Epithelial cell of proximal tubule (primary cell): ENCODE data around the gene EPHB2. TPM values are rescaled to one million over a fixed set of nuclear protein-coding genes. Genes with fewer than 3 reads are reported as not detected.

Experiments used
- DNase-seq: peaks from one replicate; pipeline ENCODE4 v3.0.0-alpha.2; 2011; ENCODE audit warnings: low read depth
- H3K4me3 ChIP-seq: 2 replicates; pipeline ENCODE4 v1.5.1; 2011; ENCODE audit warnings: low read depth, mild to moderate bottlenecking, low read length
- CTCF ChIP-seq: conservative IDR thresholded peaks from 2 replicates; pipeline ENCODE4 v1.5.1; 2012; ENCODE audit warnings: low read depth, mild to moderate bottlenecking, low read length
- total RNA-seq: library from RNA; depleted of rRNA; stranded (reverse); fragments of >200 nt; gene quantifications from 2 replicates; pipeline ENCODE4 v1.2.3, GENCODE V29; 2015

Gene EPHB2
- total RNA-seq, 1 donor from 2014 or later: 47.8 TPM

- no peak for DNase-seq
- TF ChIP-seq CTCF: no peak
- H3K4me3 ChIP-seq: no peak overlapping the region
Measured at GRCh38 chr1:22852144-22852655, 141.6 kb downstream of the EPHB2 start.

DNA sequence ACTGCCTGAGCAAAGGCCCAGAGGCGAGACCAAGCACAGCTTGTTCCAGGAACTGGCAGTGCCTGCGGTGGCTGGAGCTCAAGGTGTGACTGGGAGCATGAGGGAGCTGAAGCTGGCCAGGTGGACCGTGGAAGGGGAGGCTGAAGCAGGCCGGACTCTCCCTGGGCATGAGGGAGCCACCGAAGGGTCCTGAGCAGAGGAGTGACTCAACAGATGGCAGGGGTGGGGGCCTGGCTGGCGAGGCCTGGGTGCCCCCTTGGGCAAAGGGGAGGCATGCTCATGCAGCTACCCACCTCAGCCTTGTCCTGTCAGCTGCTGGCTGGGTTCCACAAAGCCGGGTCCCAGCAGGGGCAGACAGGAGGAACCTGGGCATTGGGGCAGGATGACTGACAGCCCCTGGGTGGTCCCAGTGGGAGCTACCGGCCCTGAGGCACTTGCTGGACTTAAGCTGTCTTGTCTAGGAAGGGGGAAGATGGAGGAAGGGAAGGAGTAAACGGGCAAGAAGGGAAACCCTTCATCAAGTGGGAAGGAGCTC, 143.1 kb downstream of the EPHB2 start:
- no peak for TF ChIP-seq CTCF
- DNase-seq: no peak
- no peak overlapping the region for H3K4me3 ChIP-seq

- DNase-seq: no peak
- H3K4me3 ChIP-seq: no peak overlapping the region
- TF ChIP-seq CTCF: no peak
Measured at GRCh38 chr1:22854688-22855565, 144.3 kb downstream of the EPHB2 start.

- TF ChIP-seq CTCF: no peak
- no peak for DNase-seq
- no peak overlapping the region for H3K4me3 ChIP-seq
Measured at GRCh38 chr1:22855668-22856606, 145.3 kb downstream of the EPHB2 start.

DNA sequence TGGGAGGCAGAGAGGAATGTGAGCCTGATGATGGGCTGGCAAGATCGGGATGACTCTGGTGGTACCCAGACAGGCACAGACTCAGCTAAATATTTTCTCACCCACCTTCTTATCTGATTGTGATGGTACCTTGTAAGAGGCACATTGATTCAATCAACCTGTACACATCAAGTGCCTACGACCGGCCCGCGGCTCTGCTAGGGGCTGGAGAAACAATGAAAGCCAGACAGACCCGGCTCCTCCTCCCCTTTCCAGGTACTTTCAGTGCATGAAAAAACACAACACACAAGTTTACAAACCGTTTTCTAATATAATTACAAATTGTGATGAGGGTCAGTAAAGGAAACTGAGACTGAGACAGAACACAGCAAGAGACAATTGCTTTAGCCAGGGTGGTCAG, 147.0 kb downstream of the EPHB2 start:
- H3K4me3 ChIP-seq: no peak overlapping the region
- DNase-seq: no peak
- TF ChIP-seq CTCF: no peak

DNA sequence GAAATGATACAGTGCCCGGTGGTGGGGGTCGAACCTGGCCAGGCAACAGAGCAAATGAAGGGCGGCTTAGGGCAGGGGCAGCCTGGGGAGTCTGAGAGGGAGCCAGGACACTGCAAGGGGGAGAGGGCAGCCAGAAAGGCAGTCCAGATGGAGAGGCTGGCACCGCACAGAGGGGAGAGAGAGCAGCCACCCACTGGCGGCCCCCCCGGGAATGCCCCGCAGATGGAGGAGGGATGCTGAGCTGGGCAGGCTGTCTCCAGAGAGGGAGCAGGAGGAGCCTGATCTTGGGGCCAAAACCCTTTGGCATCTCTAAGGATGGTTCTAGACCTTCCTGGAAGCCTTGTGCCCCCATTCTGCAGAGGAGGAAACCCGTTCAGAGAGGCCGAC, 149.8 kb downstream of the EPHB2 start:
- TF ChIP-seq CTCF: no peak
- H3K4me3 ChIP-seq: no peak overlapping the region
- DNase-seq: no peak
